Measurements from ENCODE around the gene AP1S1. TPM values are rescaled to one million over a fixed set of nuclear protein-coding genes. Genes with fewer than 3 reads are reported as not detected.

Gene AP1S1
- total and polyA plus RNA-seq, 9 of the 15 experiments (the other 6 are each of a cell fraction or from before 2014, with no cell fraction given) = 4.4 to 149 (median 89.4) TPM

- TF ChIP-seq NCOA2 (IDR thresholded peaks at IDR 0.05; ENCODE audit: partially characterized antibody in 2 of 2) (no peak), FOSL1 (tag; conservative IDR thresholded peaks at IDR 0.05) (no peak; the same call in 1 of the 2 replicates), ZEB2 (IDR thresholded peaks at IDR 0.05) (no peak), GABPB1 (CRISPR knock-in tag; IDR thresholded peaks at IDR 0.05) (peak; percentile 55; the same call in 1 of the 2 replicates), TRIM25 (IDR thresholded peaks at IDR 0.05; ENCODE audit: borderline replicate concordance) (no peak), ZBTB34 (CRISPR knock-in tag; IDR thresholded peaks at IDR 0.05) (no peak), TARDBP (IDR thresholded peaks at IDR 0.05) (no peak; the same call in 1 of the 2 replicates), ZNF740 (CRISPR knock-in tag; IDR thresholded peaks at IDR 0.05) (no peak), ZNF740 (tag; IDR thresholded peaks at IDR 0.05) (no peak), PCBP2 (IDR thresholded peaks at IDR 0.05; ENCODE audit: low read depth, low read length, poor library complexity, severe bottlenecking) (no peak), ZNF212 (CRISPR knock-in tag; IDR thresholded peaks at IDR 0.05) (no peak), ZNF133 (CRISPR knock-in tag; IDR thresholded peaks at IDR 0.05) (no peak), RBM17 (IDR thresholded peaks at IDR 0.05; ENCODE audit: borderline replicate concordance, low read depth, low read length) (no peak), C11orf30 (IDR thresholded peaks at IDR 0.05; ENCODE audit: low read depth) (no peak), GATA2 (CRISPR knock-in tag; IDR thresholded peaks at IDR 0.05) (no peak), AFF4 (CRISPR knock-in tag; IDR thresholded peaks at IDR 0.05) (0 out of 2 replicates have a peak, but pooled peaks have one; percentile 62), RBM14 (IDR thresholded peaks at IDR 0.05; ENCODE audit: borderline replicate concordance, insufficient read depth, low read depth, low read length) (no peak)
- TF ChIP-seq, protein P1, sequence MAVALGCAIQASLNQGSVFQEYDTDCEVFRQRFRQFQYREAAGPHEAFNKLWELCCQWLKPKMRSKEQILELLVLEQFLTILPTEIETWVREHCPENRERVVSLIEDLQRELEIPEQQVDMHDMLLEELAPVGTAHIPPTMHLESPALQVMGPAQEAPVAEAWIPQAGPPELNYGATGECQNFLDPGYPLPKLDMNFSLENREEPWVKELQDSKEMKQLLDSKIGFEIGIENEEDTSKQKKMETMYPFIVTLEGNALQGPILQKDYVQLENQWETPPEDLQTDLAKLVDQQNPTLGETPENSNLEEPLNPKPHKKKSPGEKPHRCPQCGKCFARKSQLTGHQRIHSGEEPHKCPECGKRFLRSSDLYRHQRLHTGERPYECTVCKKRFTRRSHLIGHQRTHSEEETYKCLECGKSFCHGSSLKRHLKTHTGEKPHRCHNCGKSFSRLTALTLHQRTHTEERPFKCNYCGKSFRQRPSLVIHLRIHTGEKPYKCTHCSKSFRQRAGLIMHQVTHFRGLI (CRISPR knock-in tag; IDR thresholded peaks at IDR 0.05) = no peak
These were observed at the start of gene AP1S1 (continued) for GRCh38 chr7:101153969-101154692.
